Stimulated activated CD4-positive, alpha-beta T cell treated with anti-CD3 and anti-CD28 coated beads, Interleukin-12 subunit alpha, Interleukin-12 subunit beta, amount 100 ng/mL, for 4 hours (primary cell): Measurements from ENCODE around the gene ASCC2.
"Not testable (repeated sequence)": the region's sequence is repeated elsewhere in the genome, so short reads cannot be mapped to it uniquely, and the experiment has no call there.

Source experiments
- DNase-seq: peaks from one replicate; pipeline ENCODE4 v3.0.0-alpha.2; 2020

ASCC2 gene

GRCh38 chr22:29855611-29856181, 17.6 kb upstream of the ASCC2 start:
- no peak for DNase-seq

- DNase-seq = no peak
These were observed 16.4 kb upstream of the ASCC2 start for GRCh38 chr22:29854432-29854831.

DNA sequence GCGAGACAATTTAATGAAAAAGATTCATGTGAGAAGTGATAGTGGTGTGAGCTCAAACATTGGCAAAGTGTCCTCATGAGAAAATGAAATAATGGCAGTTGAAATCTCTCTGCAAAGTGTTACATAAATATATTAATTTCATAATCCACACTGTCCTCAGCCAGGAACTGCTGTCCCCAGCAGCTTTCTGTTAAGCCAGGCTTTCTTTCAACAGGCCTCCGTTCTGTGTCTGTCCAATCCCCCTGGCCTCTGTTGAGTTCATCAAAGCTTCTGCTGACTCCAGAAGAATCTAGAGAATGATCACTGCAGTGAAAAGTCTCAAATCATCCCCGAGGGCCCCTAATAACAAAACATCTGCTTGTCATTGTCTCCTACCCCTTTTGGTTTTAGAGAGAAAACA, 10.0 kb upstream of the ASCC2 start:
- DNase-seq = no peak

DNA sequence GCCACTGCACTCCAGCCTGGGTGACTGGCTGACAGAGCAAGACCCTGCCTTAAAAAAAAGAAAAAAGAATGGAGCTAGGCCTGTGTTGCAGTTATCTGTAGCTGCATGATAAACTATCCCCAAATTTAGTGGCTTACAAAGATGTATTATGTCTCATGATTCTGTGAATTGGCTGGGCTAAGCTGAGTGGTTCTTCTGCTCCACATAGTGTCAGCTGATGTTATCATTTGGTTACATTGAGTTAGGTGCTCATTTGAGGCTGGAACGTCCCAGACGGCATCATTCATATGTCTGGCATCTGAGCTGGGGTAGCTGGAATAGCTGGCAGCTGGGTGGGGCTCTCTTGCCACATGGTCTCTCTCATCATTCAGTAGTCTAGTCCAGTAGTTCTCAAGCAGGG, 8.2 kb upstream of the ASCC2 start:
- no peak for DNase-seq

DNA sequence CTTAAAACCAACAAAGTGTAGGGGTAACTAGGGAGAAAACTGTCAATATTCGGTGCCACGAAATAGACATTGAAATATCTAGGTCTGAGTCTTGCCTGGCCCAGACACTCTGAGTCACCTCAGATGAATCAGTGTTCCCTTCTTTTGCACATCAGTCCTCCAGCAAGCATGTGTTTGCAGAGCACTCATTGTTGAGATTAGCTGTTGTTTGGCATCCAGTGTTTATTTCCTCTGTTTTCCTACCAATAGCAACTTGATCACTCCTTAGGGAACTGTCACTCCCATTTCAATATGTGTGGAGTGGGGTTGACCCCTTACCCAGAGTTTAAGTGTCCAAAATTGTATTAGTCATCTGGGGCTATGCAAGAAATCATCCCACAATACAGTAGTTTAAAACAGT, 4.7 kb upstream of the ASCC2 start:
- DNase-seq = no peak

- no peak for DNase-seq
These were observed 4.1 kb upstream of the ASCC2 start for GRCh38 chr22:29842172-29842571.

GRCh38 chr22:29840498-29840897, 2.4 kb upstream of the ASCC2 start:
- no peak for DNase-seq

- no peak for DNase-seq
These were observed 965 bp upstream of the ASCC2 start for GRCh38 chr22:29839039-29839438.

DNA sequence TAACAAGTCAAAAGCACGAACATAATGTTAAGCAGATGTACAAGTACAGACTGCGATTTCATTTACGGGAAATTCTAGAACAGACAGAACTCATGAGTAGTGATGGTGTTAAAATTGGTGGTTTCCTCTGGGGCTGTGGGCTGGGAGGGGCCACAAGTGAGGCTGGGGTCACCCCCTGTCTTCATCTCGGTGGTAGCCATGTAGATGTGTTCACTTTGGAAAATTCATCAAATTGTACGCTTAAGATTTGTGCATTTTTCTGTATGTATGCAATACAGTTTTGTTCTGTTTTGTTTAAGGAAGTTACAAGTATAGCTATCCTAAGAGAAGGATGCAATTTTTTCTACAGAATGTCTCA, 504 bp upstream of the ASCC2 start:
- DNase-seq = no peak

DNA sequence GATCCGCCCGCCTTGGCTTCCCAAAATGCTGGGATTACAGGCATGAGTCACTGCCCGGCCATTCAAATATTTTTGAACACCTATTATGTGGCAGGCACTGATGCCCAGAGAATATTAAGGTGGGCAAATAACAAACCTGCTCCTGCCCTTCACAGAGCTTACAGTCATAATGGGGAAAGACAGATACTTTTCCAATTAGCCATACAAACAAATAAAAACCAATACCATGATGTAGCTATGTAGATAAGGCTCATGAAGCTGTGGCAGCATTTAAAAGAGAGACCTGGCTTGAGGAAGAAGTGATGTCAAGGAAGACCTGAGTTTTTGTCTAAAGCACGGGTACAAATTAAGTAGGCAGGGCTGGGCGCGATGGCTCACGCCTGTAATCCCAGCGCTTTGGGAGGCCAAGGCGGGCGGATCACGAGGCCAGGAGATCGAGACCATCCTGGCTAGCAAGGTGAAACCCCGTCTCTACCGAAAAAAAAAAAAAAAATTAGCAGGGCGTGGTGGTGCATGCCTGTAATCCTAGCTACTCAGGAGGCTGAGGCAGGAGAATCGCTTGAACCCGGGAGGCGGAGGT, 1.2 kb downstream of the ASCC2 start:
- not testable (repeated sequence) for DNase-seq

- DNase-seq = no peak
These were observed 4.0 kb downstream of the ASCC2 start for GRCh38 chr22:29834046-29834445.

- no peak for DNase-seq
These were observed 4.6 kb downstream of the ASCC2 start for GRCh38 chr22:29833392-29833965.

DNA sequence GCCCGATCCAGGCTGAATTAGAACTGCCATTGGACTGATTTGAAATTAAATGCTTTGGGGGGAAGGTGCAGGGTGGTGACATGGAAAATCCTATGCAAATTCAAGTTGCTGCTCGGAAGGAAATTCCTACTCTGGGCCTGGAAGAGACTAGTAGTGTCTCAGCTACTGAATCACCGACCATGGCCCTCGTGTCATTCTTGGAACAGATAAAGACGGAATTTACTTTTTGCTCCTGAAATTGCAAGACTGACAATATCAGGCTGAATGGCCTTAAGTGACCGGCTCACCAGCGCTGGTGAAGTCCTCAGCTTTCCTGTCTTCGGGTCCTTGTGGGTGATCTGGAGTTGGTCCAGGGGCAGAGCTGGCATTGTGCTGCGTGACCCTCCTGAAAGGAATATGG, 6.1 kb downstream of the ASCC2 start:
- no peak for DNase-seq

DNA sequence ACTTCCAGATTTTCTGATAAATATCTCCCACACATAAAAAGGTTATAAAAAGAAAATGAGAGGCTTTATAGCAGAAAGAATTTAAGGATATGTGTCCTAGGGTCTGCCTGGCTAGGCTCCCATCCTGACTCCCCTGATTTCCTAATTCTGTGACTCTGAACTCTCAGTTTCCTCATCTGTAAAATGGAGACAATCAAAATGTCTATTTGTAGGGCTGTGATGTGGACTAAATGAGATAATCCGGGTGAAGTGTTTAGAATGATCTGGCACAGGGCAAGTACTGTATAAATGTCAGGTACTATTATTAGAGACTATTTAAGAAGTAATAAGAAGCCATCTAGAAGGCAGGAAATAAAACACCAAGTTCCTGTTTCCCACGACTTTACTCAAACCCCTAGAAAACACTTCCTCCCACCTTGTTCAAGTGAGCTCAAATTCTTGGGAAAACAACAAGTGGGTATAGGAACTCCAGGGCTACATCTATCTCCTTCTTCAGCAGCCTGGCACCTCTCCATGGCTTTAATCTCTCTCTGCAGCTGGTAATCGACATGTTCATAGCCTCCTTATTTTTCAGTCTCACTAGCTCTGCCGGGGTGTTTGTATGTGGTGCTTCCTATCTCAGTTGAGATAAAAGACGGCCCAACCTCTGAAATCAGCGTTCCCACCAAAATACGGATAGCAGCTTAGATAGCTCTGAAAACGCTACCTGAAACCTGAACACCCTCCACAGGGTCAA, 6.7 kb downstream of the ASCC2 start:
- DNase-seq = no peak

GRCh38 chr22:29830585-29830984, 7.5 kb downstream of the ASCC2 start:
- DNase-seq = no peak

DNA sequence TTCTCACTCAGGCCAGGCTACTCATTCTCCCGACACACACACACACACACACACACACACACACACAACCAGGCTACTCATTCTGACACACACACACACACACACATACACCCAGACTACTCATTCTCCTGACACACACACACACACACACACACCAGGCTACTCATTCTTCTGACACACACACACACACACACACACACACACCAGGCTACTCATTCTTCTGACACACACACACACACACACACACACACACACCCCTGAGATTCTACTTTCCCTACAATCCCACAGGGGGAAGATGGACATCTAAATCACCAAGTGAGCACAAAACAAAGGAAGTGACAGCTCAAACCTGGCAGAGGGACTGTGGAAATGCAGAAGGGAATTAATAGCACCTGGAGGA, 10.3 kb downstream of the ASCC2 start:
- DNase-seq = not testable (repeated sequence)

GRCh38 chr22:29827091-29827490, 11.0 kb downstream of the ASCC2 start:
- no peak for DNase-seq

GRCh38 chr22:29825578-29825977, 12.5 kb downstream of the ASCC2 start:
- no peak for DNase-seq

DNA sequence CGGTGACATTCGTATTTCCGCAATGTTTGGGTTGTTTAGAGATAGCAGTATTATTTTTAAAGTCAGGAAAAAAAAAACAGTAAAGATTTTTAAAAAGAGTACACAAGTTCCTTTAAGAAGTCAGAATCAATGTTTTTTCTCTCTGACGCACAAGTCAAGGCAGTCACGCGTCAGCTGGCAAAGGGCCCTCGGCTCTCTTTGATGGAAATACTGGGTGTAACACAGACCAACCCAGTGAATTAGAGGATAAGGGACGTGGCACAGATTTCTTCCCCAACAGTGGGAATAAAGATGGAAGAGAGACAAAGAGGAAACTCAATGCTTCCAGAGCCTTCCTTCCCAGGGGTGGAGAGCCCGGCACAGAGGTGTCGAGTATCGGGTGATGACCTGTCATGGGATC, 13.4 kb downstream of the ASCC2 start:
- no peak for DNase-seq

DNA sequence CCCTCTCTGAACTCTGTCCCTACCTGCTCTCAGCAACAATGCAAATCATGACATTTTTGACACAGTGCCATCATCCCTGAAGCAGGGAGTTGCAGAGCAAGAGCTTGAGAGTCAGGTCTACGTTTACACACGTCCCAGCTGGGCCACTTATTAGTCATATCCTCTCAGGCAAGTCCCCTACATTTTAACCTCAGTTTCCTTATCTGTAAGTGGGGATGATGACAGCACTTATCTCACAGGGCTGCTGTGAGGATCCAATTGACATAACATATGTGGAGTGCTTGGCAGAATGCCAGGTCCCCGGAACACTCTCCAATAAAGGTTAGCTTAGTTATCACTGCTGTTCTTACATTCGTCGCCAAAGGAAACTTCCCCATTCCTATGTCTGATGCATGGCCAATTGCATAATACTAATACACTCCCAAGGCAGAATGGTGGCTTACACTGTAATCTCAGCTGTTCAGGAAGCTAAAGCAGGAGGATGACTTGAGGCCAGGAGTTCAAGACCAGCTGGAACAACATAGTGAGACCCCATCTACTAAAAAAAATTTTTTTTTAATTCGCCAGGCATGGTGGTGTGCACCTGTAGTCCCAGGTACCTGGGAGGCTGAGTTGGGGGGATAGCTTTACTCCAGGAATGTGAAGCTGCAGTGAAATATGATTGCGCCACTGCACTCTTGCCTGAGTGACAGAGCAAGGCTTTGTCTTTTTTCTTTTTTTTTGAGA, 16.6 kb downstream of the ASCC2 start:
- DNase-seq = peak; percentile 8

DNA sequence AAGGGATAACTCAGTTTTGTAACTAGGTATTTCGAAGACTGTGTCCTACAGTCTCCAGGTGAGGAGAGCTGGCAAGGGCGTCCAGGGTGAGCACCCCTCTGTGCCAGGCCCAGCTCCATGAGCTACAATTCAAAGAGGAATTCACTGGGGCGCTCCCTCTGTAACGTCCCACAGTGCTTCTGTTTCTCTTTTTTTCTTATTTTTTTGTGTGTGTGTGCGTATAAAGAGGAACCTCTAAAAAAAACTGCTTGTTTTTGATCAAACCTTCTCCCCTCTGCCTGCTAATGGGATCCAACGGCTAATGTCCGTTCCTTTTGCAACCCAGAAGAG, 17.1 kb downstream of the ASCC2 start:
- DNase-seq = no peak

GRCh38 chr22:29819501-29819900, 18.6 kb downstream of the ASCC2 start:
- no peak for DNase-seq

DNA sequence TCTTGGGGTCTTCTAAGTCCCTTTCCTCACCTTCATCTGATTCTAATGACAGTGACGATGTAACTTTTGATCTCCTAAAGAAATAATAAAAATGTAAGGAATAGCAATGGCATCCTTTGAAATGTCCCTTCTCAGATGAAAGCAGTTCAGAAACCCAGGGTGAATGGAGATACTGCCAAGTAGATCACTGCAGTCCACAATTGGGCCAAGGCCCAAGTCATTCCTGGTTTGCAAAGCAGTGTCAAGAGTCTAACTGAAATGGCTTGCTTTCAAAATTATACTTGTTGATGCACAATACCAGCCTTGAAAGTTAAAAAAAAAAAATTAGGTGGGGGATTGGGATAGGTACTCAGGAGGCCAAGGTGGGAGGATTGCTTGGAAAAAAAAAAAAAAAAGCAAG, 20.4 kb downstream of the ASCC2 start:
- no peak for DNase-seq

DNA sequence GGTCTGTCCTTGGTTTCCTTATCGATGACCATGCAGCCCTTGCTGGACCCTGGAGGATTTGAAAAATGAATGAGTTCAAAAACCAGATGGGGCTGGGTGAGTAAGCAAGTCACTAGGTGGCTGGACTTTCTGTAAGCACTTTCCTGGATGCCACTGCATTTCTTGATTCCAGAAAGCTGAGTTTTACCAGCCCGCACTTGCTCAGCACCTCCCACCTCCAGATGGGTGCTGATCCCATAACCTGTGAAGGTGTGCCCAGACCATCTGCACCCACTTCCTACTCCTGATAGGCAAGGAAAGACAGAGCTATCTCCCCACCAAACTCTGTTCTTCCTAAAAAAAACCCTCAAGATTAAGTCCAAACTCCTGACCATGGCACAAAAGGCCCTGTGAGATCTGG, 21.1 kb downstream of the ASCC2 start:
- no peak for DNase-seq
